GM23338 (cell line): Measurements from ENCODE around the gene CRYBG2. TPM values are rescaled to one million over a fixed set of nuclear protein-coding genes. Genes with fewer than 3 reads are reported as not detected.

Experiments
- ATAC-seq: fragments of 200-7000 bp; cut with Tn5 transposase; 3 replicates; pipeline ENCODE4 v1.9.1; 2020
- DNase-seq: peaks from one replicate; pipeline ENCODE4 v3.0.0-alpha.2; 2015; ENCODE audit warnings: low spot score
- H2AFZ ChIP-seq: fragments of 200-600 bp; sonication (generic); 2 replicates; pipeline ENCODE4 v1.8.0; 2016; ENCODE audit warnings: antibody characterized with exemption, mild to moderate bottlenecking, moderate library complexity
- H3F3A ChIP-seq: fragments of 200-600 bp; sonication (generic); replicated peaks from 2 replicates; pipeline ENCODE4 v1.8.0; 2017; ENCODE audit warnings: antibody characterized with exemption, mixed run types, low read depth
- H3K27ac ChIP-seq: fragments of 200-600 bp; sonication (generic); 2 replicates; pipeline ENCODE4 v1.6.1; 2016; ENCODE audit warnings: low read depth
- H3K27me3 ChIP-seq: fragments of 200-600 bp; sonication (generic); 2 replicates; pipeline ENCODE4 v1.8.0; 2016; ENCODE audit warnings: mild to moderate bottlenecking, mixed run types, moderate library complexity; ENCODE audit not compliant: insufficient read depth
- H3K36me3 ChIP-seq: fragments of 200-600 bp; sonication (generic); 2 replicates; pipeline ENCODE4 v1.8.0; 2016; ENCODE audit warnings: mild to moderate bottlenecking; ENCODE audit not compliant: insufficient read depth
- H3K4me1 ChIP-seq: fragments of 200-600 bp; sonication (generic); 2 replicates; pipeline ENCODE4 v1.8.0; 2016; ENCODE audit warnings: mild to moderate bottlenecking, moderate library complexity; ENCODE audit not compliant: insufficient read depth
- H3K4me2 ChIP-seq: fragments of 200-600 bp; sonication (generic); 2 replicates; pipeline ENCODE4 v1.7.1; 2017; ENCODE audit warnings: mixed run types
- H3K4me3 ChIP-seq: fragments of 200-600 bp; sonication (generic); 2 replicates; pipeline ENCODE4 v1.6.1; 2016; ENCODE audit warnings: mixed run types
- H3K79me2 ChIP-seq: fragments of 200-600 bp; sonication (generic); replicated peaks from 2 replicates; pipeline ENCODE4 v1.8.0; 2017; ENCODE audit warnings: mild to moderate bottlenecking; ENCODE audit not compliant: insufficient read depth
- H3K9me2 ChIP-seq: fragments of 200-600 bp; sonication (generic); 2 replicates; pipeline ENCODE4 v1.8.0; 2017; ENCODE audit not compliant: insufficient read depth
- H4K20me1 ChIP-seq: fragments of 200-600 bp; sonication (generic); replicated peaks from 2 replicates; pipeline ENCODE4 v1.8.0; 2017; ENCODE audit warnings: mild to moderate bottlenecking; ENCODE audit not compliant: insufficient read depth
- H3K27ac Mint-ChIP-seq: 2 replicates; pipeline ENCODE4 v1.8.0; 2020; ENCODE audit warnings: inconsistent platforms, mild to moderate bottlenecking, moderate library complexity, mixed read lengths
- H3K27me3 Mint-ChIP-seq: 3 replicates; pipeline ENCODE4 v1.8.0; 2022; ENCODE audit warnings: low read depth, mild to moderate bottlenecking, moderate library complexity, mixed read lengths, inconsistent platforms; ENCODE audit not compliant: insufficient read depth, poor library complexity
- H3K36me3 Mint-ChIP-seq: 3 replicates; pipeline ENCODE4 v1.8.0; 2021; ENCODE audit warnings: low read depth, mild to moderate bottlenecking, inconsistent platforms, moderate library complexity, mixed read lengths
- H3K4me1 Mint-ChIP-seq: 3 replicates; pipeline ENCODE4 v1.8.0; 2020; ENCODE audit warnings: mild to moderate bottlenecking, inconsistent platforms, mixed read lengths
- H3K4me3 Mint-ChIP-seq: 3 replicates; pipeline ENCODE4 v1.8.0; 2021; ENCODE audit warnings: moderate library complexity, mild to moderate bottlenecking, inconsistent platforms, mixed read lengths
- H3K9me3 Mint-ChIP-seq: 3 replicates; pipeline ENCODE4 v1.8.0; 2020; ENCODE audit warnings: moderate library complexity, mild to moderate bottlenecking, inconsistent platforms, mixed read lengths
- CREB1 ChIP-seq: fragments of 250-450 bp; sonication (Bioruptor Pico); IDR thresholded peaks from 2 replicates; pipeline ENCODE4 v1.5.0; 2020; ENCODE audit warnings: low read depth, mild to moderate bottlenecking, moderate library complexity
- EZH2 ChIP-seq: fragments of 200-600 bp; sonication (generic); IDR thresholded peaks from one replicate; pipeline ENCODE4 v1.8.0; 2017; ENCODE audit warnings: antibody characterized with exemption, mild to moderate bottlenecking, low read depth; ENCODE audit not compliant: unreplicated experiment
- EZH2phosphoT487 ChIP-seq: fragments of 200-600 bp; sonication (generic); IDR thresholded peaks from one replicate; pipeline ENCODE4 v1.8.1; 2018; ENCODE audit warnings: antibody characterized with exemption; ENCODE audit not compliant: unreplicated experiment
- JUNB ChIP-seq: IDR thresholded peaks from one replicate; pipeline ENCODE4 v1.6.1; 2016; ENCODE audit warnings: antibody characterized with exemption; ENCODE audit not compliant: unreplicated experiment
- NANOG ChIP-seq: IDR thresholded peaks from 2 replicates; pipeline ENCODE4 v1.6.1; 2016; ENCODE audit warnings: antibody characterized with exemption, borderline replicate concordance
- POLR2AphosphoS5 ChIP-seq: IDR thresholded peaks from 2 replicates; pipeline ENCODE4 v1.6.1; 2016; ENCODE audit warnings: antibody characterized with exemption, low read depth
- ZNF114 ChIP-seq: fragments of 250-450 bp; sonication (Bioruptor Pico); IDR thresholded peaks from 2 replicates; pipeline ENCODE4 v1.5.0; 2020; ENCODE audit warnings: mild to moderate bottlenecking, moderate library complexity
- ZNF331 ChIP-seq: fragments of 250-450 bp; sonication (Bioruptor Pico); IDR thresholded peaks from 2 replicates; pipeline ENCODE4 v1.5.0; 2020; ENCODE audit warnings: low read depth, mild to moderate bottlenecking, moderate library complexity
- polyA plus RNA-seq: library from polyadenylated mRNA; unstranded; fragments of >200 nt; fragmentation: Nextera tagmentation; extraction: Ambion mirVana; gene quantifications from 2 replicates; pipeline ENCODE4 v1.2.1, GENCODE V29; 2016
- total RNA-seq: library from RNA; depleted of rRNA; stranded (reverse); fragments of >200 nt; shearing (Covaris generic); gene quantifications from 2 replicates; pipeline ENCODE4 v1.2.3, GENCODE V29; 2014
- TF ChIP-seq, protein P1 (sequence below): IDR thresholded peaks from one replicate; pipeline ENCODE4 v1.6.1; 2018; ENCODE audit warnings: antibody characterized with exemption; ENCODE audit not compliant: unreplicated experiment
- TF ChIP-seq, protein P2 (sequence below): IDR thresholded peaks from 2 replicates; pipeline ENCODE4 v1.6.1; 2016; ENCODE audit warnings: antibody characterized with exemption
- TF ChIP-seq, protein P3 (sequence below), 2 experiments: fragments of 200-600 bp in 1 of 2; sonication (generic) in 1 of 2; conservative IDR thresholded peaks; 2 replicates each; pipeline versions ENCODE4 v1.5.1 to v1.6.1; 2016 to 2017; ENCODE audit warnings: antibody characterized with exemption in 2 of 2, low read depth in 2 of 2, mild to moderate bottlenecking in 2 of 2, moderate library complexity in 1 of 2
- TF ChIP-seq, protein P4 (sequence below): fragments of 250-450 bp; sonication (Bioruptor Pico); IDR thresholded peaks from 2 replicates; pipeline ENCODE4 v1.5.0; 2020; ENCODE audit warnings: mild to moderate bottlenecking, moderate library complexity

Gene CRYBG2
- total and polyA plus RNA-seq, 2 experiments from 2014 or later, result 17.6 to 18.4 TPM

DNA sequence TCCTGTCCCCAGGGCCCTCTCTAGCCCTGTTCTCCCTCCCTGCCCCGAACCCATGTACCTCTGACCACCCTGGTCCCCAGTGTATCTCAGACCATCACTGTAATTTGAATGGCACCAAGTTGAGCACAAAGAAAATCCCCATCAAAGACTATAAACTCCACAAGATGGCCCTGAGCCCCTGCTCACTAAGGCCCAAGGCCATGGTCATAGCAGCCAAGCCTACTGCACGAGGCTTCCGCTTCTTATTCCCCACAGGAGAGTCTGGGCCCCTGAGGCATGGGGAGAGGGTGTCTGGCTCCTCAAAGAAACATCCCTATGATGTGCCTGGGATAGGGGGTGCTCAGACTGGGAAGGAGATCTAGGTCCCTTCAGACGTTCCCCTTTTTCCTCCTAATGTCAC is 14.1 kb upstream of the CRYBG2 start (continued):
- TF ChIP-seq EZH2 (no peak), NANOG (no peak), ZNF331 (no peak), CREB1 (CRISPR knock-in tag) (no peak), EZH2phosphoT487 (no peak), POLR2AphosphoS5 (no peak)
- TF ChIP-seq, protein P1, sequence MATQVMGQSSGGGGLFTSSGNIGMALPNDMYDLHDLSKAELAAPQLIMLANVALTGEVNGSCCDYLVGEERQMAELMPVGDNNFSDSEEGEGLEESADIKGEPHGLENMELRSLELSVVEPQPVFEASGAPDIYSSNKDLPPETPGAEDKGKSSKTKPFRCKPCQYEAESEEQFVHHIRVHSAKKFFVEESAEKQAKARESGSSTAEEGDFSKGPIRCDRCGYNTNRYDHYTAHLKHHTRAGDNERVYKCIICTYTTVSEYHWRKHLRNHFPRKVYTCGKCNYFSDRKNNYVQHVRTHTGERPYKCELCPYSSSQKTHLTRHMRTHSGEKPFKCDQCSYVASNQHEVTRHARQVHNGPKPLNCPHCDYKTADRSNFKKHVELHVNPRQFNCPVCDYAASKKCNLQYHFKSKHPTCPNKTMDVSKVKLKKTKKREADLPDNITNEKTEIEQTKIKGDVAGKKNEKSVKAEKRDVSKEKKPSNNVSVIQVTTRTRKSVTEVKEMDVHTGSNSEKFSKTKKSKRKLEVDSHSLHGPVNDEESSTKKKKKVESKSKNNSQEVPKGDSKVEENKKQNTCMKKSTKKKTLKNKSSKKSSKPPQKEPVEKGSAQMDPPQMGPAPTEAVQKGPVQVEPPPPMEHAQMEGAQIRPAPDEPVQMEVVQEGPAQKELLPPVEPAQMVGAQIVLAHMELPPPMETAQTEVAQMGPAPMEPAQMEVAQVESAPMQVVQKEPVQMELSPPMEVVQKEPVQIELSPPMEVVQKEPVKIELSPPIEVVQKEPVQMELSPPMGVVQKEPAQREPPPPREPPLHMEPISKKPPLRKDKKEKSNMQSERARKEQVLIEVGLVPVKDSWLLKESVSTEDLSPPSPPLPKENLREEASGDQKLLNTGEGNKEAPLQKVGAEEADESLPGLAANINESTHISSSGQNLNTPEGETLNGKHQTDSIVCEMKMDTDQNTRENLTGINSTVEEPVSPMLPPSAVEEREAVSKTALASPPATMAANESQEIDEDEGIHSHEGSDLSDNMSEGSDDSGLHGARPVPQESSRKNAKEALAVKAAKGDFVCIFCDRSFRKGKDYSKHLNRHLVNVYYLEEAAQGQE, result no peak

DNA sequence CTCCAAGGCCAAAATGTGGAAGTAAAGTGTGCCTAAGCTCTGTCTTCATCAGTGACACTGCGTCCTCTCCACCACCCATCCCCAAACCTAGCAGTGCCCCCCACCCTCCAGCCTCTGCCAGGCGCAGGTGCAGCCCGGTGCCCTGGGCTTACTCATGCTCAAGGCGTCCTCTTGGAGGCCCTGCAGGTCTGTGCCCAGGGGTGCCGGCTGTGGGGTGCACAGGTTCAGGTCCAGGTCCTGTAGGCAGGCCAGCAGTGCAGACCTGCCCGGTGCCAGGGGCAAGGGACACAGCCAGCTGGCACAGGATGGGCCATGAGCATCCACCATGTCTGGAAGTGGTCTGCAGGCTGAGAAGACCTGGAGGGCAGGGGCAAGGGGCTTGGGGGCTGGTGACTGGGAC is 13.5 kb upstream of the CRYBG2 start:
- no peaks in the 10 kb centered on the region for H3K36me3 ChIP-seq
- no peak overlapping the region for H2AFZ ChIP-seq
- Mint-ChIP-seq H3K4me1 (peaks cover 9% of the 10 kb centered on the region; the same call in 2 of the 3 replicates), H3K27me3 (peaks cover 19% of the 10 kb centered on the region), H3K9me3 (no peaks in the 10 kb centered on the region), H3K4me3 (no peak overlapping the region), H3K36me3 (no peaks in the 10 kb centered on the region), H3K27ac (no peak overlapping the region)
- no peak overlapping the region for H3K4me2 ChIP-seq
- no peaks in the 10 kb centered on the region for H3K4me1 ChIP-seq
- H3F3A ChIP-seq, result 0 out of 2 replicates have a peak, but pooled peaks cover 6% of the 10 kb centered on the region
- H3K79me2 ChIP-seq, result no peaks in the 10 kb centered on the region
- no peaks in the 10 kb centered on the region for H4K20me1 ChIP-seq
- H3K9me2 ChIP-seq, result no peaks in the 10 kb centered on the region
- no peak for DNase-seq
- no peak for ATAC-seq
- H3K27ac ChIP-seq, result no peak overlapping the region
- 0 out of 2 replicates have a peak, but pooled peaks cover 13% of the 10 kb centered on the region for H3K27me3 ChIP-seq
- H3K4me3 ChIP-seq, result no peak overlapping the region
- TF ChIP-seq JUNB (no peak), NANOG (no peak), ZNF331 (no peak), EZH2 (no peak), CREB1 (CRISPR knock-in tag) (no peak), POLR2AphosphoS5 (no peak), ZNF114 (CRISPR knock-in tag) (no peak), EZH2phosphoT487 (no peak)
- TF ChIP-seq, protein P2, sequence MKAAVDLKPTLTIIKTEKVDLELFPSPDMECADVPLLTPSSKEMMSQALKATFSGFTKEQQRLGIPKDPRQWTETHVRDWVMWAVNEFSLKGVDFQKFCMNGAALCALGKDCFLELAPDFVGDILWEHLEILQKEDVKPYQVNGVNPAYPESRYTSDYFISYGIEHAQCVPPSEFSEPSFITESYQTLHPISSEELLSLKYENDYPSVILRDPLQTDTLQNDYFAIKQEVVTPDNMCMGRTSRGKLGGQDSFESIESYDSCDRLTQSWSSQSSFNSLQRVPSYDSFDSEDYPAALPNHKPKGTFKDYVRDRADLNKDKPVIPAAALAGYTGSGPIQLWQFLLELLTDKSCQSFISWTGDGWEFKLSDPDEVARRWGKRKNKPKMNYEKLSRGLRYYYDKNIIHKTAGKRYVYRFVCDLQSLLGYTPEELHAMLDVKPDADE, result no peak
- TF ChIP-seq, protein P3, sequence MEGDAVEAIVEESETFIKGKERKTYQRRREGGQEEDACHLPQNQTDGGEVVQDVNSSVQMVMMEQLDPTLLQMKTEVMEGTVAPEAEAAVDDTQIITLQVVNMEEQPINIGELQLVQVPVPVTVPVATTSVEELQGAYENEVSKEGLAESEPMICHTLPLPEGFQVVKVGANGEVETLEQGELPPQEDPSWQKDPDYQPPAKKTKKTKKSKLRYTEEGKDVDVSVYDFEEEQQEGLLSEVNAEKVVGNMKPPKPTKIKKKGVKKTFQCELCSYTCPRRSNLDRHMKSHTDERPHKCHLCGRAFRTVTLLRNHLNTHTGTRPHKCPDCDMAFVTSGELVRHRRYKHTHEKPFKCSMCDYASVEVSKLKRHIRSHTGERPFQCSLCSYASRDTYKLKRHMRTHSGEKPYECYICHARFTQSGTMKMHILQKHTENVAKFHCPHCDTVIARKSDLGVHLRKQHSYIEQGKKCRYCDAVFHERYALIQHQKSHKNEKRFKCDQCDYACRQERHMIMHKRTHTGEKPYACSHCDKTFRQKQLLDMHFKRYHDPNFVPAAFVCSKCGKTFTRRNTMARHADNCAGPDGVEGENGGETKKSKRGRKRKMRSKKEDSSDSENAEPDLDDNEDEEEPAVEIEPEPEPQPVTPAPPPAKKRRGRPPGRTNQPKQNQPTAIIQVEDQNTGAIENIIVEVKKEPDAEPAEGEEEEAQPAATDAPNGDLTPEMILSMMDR (conservative IDR thresholded peaks at IDR 0.05; ENCODE audit: low read depth in 2 of 2), result no peak
- TF ChIP-seq, protein P4, sequence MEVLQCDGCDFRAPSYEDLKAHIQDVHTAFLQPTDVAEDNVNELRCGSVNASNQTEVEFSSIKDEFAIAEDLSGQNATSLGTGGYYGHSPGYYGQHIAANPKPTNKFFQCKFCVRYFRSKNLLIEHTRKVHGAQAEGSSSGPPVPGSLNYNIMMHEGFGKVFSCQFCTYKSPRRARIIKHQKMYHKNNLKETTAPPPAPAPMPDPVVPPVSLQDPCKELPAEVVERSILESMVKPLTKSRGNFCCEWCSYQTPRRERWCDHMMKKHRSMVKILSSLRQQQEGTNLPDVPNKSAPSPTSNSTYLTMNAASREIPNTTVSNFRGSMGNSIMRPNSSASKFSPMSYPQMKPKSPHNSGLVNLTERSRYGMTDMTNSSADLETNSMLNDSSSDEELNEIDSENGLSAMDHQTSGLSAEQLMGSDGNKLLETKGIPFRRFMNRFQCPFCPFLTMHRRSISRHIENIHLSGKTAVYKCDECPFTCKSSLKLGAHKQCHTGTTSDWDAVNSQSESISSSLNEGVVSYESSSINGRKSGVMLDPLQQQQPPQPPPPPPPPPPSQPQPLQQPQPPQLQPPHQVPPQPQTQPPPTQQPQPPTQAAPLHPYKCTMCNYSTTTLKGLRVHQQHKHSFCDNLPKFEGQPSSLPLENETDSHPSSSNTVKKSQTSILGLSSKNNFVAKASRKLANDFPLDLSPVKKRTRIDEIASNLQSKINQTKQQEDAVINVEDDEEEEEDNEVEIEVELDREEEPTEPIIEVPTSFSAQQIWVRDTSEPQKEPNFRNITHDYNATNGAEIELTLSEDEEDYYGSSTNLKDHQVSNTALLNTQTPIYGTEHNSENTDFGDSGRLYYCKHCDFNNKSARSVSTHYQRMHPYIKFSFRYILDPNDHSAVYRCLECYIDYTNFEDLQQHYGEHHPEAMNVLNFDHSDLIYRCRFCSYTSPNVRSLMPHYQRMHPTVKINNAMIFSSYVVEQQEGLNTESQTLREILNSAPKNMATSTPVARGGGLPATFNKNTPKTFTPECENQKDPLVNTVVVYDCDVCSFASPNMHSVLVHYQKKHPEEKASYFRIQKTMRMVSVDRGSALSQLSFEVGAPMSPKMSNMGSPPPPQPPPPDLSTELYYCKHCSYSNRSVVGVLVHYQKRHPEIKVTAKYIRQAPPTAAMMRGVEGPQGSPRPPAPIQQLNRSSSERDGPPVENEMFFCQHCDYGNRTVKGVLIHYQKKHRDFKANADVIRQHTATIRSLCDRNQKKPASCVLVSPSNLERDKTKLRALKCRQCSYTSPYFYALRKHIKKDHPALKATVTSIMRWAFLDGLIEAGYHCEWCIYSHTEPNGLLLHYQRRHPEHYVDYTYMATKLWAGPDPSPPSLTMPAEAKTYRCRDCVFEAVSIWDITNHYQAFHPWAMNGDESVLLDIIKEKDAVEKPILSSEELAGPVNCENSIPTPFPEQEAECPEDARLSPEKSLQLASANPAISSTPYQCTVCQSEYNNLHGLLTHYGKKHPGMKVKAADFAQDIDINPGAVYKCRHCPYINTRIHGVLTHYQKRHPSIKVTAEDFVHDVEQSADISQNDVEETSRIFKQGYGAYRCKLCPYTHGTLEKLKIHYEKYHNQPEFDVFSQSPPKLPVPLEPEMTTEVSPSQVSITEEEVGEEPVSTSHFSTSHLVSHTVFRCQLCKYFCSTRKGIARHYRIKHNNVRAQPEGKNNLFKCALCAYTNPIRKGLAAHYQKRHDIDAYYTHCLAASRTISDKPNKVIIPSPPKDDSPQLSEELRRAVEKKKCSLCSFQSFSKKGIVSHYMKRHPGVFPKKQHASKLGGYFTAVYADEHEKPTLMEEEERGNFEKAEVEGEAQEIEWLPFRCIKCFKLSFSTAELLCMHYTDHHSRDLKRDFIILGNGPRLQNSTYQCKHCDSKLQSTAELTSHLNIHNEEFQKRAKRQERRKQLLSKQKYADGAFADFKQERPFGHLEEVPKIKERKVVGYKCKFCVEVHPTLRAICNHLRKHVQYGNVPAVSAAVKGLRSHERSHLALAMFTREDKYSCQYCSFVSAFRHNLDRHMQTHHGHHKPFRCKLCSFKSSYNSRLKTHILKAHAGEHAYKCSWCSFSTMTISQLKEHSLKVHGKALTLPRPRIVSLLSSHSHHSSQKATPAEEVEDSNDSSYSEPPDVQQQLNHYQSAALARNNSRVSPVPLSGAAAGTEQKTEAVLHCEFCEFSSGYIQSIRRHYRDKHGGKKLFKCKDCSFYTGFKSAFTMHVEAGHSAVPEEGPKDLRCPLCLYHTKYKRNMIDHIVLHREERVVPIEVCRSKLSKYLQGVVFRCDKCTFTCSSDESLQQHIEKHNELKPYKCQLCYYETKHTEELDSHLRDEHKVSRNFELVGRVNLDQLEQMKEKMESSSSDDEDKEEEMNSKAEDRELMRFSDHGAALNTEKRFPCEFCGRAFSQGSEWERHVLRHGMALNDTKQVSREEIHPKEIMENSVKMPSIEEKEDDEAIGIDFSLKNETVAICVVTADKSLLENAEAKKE (CRISPR knock-in tag), result no peak
